OCI-LY1 (cell line): Measurements from ENCODE around the gene SLC17A9.

Source experiments
- EZH2 ChIP-seq: fragments of 200-600 bp; sonication (generic), shearing (Covaris generic); IDR thresholded peaks from 2 replicates; pipeline ENCODE4 v1.8.0; 2017; ENCODE audit warnings: borderline replicate concordance, mixed run types, mild to moderate bottlenecking, antibody characterized with exemption, low read length, moderate library complexity, mixed read lengths
- TF ChIP-seq, protein P1 (sequence below): fragments of 200-600 bp; sonication (generic), shearing (Covaris generic); IDR thresholded peaks from 2 replicates; pipeline ENCODE4 v1.5.1; 2017; ENCODE audit warnings: mild to moderate bottlenecking, antibody characterized with exemption, low read length, moderate library complexity, mixed read lengths

DNA sequence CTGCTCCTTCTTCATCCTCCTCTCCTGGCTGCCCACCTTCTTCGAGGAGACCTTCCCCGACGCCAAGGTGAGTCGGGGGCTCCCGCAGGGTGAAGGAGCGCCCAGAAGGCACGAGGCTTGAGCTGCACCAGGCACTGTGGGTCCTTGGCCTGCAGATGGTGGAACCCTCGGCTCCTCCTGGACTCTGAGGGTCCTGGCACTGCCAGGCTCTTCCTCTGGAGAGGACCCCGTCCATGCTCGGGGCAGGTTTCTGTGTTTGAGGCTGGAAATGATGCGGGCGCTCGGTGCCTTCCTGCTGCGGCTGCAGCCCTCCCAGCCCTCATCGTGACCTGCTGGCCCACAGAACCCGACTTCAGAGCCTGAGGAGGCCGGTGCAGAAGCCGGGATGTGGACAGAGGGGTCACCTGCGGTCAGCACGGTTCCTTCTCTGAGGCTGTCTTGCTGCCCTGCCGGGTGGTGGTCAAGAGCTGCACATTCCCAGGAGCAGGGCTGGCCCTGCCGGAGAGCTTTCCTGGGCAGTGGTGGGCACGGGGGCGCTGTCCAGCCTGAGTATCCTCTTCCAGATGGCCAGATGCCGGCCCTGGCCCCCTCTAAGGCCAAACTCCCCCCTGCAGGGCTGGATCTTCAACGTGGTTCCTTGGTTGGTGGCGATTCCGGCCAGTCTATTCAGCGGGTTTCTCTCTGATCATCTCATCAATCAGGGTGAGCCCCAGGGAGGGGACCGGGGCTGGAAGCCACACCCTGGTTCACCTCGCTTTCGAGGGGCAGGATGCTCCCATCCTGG, 11.3 kb downstream of the SLC17A9 start:
- TF ChIP-seq, protein P1, sequence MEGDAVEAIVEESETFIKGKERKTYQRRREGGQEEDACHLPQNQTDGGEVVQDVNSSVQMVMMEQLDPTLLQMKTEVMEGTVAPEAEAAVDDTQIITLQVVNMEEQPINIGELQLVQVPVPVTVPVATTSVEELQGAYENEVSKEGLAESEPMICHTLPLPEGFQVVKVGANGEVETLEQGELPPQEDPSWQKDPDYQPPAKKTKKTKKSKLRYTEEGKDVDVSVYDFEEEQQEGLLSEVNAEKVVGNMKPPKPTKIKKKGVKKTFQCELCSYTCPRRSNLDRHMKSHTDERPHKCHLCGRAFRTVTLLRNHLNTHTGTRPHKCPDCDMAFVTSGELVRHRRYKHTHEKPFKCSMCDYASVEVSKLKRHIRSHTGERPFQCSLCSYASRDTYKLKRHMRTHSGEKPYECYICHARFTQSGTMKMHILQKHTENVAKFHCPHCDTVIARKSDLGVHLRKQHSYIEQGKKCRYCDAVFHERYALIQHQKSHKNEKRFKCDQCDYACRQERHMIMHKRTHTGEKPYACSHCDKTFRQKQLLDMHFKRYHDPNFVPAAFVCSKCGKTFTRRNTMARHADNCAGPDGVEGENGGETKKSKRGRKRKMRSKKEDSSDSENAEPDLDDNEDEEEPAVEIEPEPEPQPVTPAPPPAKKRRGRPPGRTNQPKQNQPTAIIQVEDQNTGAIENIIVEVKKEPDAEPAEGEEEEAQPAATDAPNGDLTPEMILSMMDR = no peak
- TF ChIP-seq EZH2 = no peak
